HG02623 (cell line): ENCODE measurements around the gene TP53TG3E.
"Not testable (repeated sequence)": the region's sequence is repeated elsewhere in the genome, so short reads cannot be mapped to it uniquely, and the experiment has no call there.

Source experiments
- ATAC-seq: cut with Tn5 transposase; IDR thresholded peaks from one replicate; pipeline ENCODE4 v1.9.1; 2021; ENCODE audit warnings: moderate library complexity; ENCODE audit not compliant: unreplicated experiment

The TP53TG3E gene, protein sequence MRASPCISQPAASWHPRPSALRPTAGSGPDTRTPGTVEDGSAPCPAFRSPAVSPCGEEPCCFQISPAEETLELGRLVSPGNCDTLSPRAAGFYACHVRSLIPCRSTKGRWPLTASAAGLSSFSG

DNA sequence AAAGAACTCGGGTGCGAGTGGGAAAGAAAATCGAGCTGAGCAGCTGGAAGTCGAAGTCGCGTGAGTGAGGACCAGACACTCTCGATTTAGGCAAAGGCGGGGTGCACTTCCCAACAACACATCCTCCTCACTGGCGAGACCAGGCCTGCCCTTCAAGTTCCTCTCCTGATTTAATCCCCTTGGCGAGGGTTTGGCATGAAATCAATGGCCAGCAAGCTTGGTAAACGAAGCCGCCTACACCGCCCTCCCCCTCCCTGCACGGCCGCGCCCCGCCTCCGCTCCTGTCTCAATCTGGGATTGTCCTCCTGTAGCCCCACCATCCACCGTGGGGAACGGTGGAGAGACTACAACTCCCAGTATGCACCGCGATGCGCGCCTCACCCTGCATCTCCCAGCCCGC is at the start of gene TP53TG3E:
TP53TG3E (plus strand) TSS at position 301 of the 400 bp plus-strand sequence; CDS start at position 369, 68 bp downstream.
- not testable (repeated sequence) for ATAC-seq

GRCh38 chr16:33336226-33337012 is 32.3 kb downstream of the TP53TG3E start:
- not testable (repeated sequence) for ATAC-seq

DNA sequence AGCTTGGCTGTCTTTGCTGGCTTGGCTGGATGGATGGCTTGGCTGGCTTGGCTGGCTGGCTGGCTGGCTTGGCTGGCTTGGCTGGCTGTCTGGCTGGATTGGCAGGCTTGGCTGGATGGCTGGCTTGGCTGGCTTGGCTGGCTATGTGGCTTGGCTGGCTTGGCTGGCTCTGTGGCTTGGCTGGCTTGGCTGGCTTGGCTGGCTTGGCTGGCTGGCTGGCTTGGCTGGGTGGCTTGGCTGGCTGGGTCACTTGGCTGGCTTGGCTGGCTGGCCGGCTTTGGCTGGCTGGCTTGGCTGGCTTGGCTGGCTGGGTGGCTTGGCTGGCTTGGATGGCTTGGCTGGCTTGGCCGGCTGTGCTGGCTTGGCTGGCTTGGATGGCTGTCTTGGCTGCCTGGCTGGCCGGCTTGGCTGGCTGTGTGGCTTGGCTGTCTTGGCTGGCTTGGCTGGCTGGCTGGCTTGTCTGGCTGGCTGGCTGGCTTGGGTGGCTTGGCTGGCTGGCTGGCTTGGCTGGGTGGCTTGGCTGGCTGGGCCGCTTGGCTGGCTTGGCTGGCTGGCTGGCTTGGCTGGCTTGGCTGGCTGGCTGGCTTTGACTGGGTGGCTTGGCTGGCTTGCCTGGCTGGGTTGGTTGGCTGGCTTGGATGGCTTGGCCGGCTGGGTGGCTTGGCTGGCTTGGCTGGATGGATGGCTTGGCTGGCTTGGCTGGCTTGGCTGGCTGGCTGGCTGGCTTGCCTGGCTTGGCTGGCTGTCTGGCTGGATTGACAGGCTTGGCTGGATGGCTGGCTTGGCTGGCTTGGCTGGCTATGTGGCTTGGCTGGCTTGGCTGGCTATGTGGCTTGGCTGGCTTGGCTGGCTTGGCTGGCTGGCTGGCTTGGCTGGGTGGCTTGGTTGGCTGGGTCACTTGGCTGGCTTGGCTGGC is 33.8 kb downstream of the TP53TG3E start:
- not testable (repeated sequence) for ATAC-seq

- not testable (repeated sequence) for ATAC-seq
These were observed 34.4 kb downstream of the TP53TG3E start for GRCh38 chr16:33338543-33338951.

GRCh38 chr16:33339093-33340061 is 35.3 kb downstream of the TP53TG3E start:
- ATAC-seq, result not testable (repeated sequence)
